ENCODE results near the gene C18orf63. TPM values are rescaled to one million over a fixed set of nuclear protein-coding genes. Genes with fewer than 3 reads are reported as not detected.
A peak's percentile ranks its signal among the peaks of the same experiment; 100 is the strongest.

Gene C18orf63
- total and polyA plus RNA-seq, 4 experiments from 2014 or later: not detected

DNA sequence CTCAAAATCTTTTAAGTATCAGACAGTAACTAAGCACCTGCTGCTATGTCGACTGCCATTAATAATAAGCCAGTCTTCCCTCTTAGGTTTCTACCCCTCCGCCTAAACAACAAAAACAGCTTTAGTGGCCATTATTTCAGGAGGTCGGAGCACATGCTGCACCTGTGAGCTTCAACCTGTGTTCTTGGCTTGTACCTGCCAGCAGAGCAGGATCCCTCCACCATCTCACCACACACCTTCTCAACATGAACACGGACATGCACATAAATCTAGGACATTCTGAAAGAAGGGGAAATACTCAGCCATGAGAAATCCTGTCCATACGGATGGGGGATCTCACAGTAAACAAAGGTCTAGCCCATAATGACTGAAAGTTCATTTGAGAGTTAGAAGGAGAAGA is 27.6 kb upstream of the C18orf63 start:
- intact Hi-C loops (cut with micrococcal nuclease): no loop called here
- Histone ChIP-seq H3K4me1 (ENCODE audit: insufficient read depth, low read length) (peaks cover 13% of the 10 kb centered on the region), H3K9me3 (ENCODE audit: control insufficient read depth in 1 of 2, low read length in 2 of 2) (no peaks in the 10 kb centered on the region), H3K36me3 (ENCODE audit: insufficient read depth, low read length) (no peaks in the 10 kb centered on the region), H3K27ac (ENCODE audit: low read depth, low read length) (no peak overlapping the region), H3K27me3 (ENCODE audit: insufficient read depth, low read length) (no peaks in the 10 kb centered on the region), H3K4me3 (ENCODE audit: low read length in 2 of 2) (no peak overlapping the region)
- CTCF ChIA-PET (ENCODE audit: partially characterized antibody): no interaction called here
- Mint-ChIP-seq H3K4me1 (peaks cover 6 to 25% (median 13%) of the 10 kb centered on the region in 4 donors), H3K4me3 (peak overlapping the region in 1 of 8 donors; percentile 56), H3K27me3 (no peaks in the 10 kb centered on the region), H3K9me3 (no peaks in the 10 kb centered on the region), H3K27ac (no peak overlapping the region), H3K36me3 (peaks cover 3 to 6% of the 10 kb centered on the region in 2 donors)
- POLR2A ChIA-PET (ENCODE audit: partially characterized antibody): no interaction called here
- DNase-seq: no peak

DNA sequence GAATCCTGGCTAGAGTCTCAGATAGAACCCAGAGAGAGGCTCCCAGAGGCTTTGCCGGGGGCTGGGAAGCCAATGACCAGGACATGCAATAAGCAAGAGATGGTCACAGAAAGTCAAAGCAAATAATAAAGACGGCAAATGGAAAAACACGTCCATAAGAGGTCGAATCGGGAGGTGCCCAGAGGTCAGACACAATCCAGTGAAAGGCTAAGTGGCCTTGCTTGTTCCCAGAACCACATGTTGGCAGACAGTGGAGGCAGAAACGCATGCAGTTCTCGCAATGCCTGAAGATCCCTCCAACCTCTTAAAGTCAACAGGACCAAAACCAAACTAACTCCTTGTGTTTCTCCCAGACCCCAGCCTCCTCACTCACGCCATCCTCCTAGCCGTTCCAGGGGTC is 26.9 kb upstream of the C18orf63 start:
- intact Hi-C loops (cut with micrococcal nuclease): no loop called here
- H3K4me1 Mint-ChIP-seq: peaks cover 6 to 20% (median 11%) of the 10 kb centered on the region in 4 donors
- ChIA-PET POLR2A (ENCODE audit: partially characterized antibody) (no interaction called here), CTCF (ENCODE audit: partially characterized antibody) (no interaction called here)
- H3K27ac Mint-ChIP-seq: no peak overlapping the region
- Histone ChIP-seq H3K4me3 (ENCODE audit: low read length in 2 of 2) (no peak overlapping the region), H3K27ac (ENCODE audit: low read depth, low read length) (no peak overlapping the region), H3K9me3 (ENCODE audit: control insufficient read depth in 1 of 2, low read length in 2 of 2) (no peaks in the 10 kb centered on the region), H3K27me3 (ENCODE audit: insufficient read depth, low read length) (no peaks in the 10 kb centered on the region), H3K36me3 (ENCODE audit: insufficient read depth, low read length) (no peaks in the 10 kb centered on the region), H3K4me1 (ENCODE audit: insufficient read depth, low read length) (peaks cover 13% of the 10 kb centered on the region)
- peaks cover 3 to 6% of the 10 kb centered on the region in 2 donors for H3K36me3 Mint-ChIP-seq
- no peak for DNase-seq
- no peaks in the 10 kb centered on the region for H3K9me3 Mint-ChIP-seq
- H3K27me3 Mint-ChIP-seq: no peaks in the 10 kb centered on the region
- peak overlapping the region in 2 of 8 donors; percentile 18 to 25 for H3K4me3 Mint-ChIP-seq

DNA sequence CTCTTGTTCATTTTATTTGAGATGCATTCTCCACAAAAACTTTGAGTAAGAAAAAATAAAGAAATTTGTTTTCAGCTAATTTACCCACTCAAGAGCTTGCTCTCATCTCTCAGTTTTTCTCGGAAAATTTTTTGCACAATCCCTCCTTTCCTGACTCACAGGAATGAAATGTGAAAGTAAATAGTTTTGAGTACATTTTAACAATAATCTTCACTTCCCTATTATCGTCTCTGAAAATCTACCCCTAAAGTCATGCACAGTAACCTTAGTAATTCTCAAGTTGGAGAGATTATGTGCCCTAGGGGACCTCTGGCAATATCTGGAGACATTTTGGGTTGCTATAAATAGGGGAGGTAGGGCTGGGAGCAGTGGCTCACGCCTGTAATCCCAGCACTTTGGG is 26.5 kb upstream of the C18orf63 start:
- ChIA-PET CTCF (ENCODE audit: partially characterized antibody) (no interaction called here), POLR2A (ENCODE audit: partially characterized antibody) (no interaction called here)
- Mint-ChIP-seq H3K36me3 (peaks cover 3 to 6% of the 10 kb centered on the region in 2 donors), H3K9me3 (no peaks in the 10 kb centered on the region), H3K27ac (peak overlapping the region in 1 of 7 donors; percentile 75), H3K4me1 (peaks cover 6 to 20% (median 11%) of the 10 kb centered on the region in 4 donors), H3K4me3 (peak overlapping the region in 3 of 8 donors; percentile 18 to 27 (median 19)), H3K27me3 (no peaks in the 10 kb centered on the region)
- Histone ChIP-seq H3K4me3 (ENCODE audit: low read length in 2 of 2) (no peak overlapping the region), H3K9me3 (ENCODE audit: control insufficient read depth in 1 of 2, low read length in 2 of 2) (no peaks in the 10 kb centered on the region), H3K4me1 (ENCODE audit: insufficient read depth, low read length) (peaks cover 13% of the 10 kb centered on the region), H3K27ac (ENCODE audit: low read depth, low read length) (no peak overlapping the region), H3K36me3 (ENCODE audit: insufficient read depth, low read length) (no peaks in the 10 kb centered on the region), H3K27me3 (ENCODE audit: insufficient read depth, low read length) (no peaks in the 10 kb centered on the region)
- DNase-seq: no peak
- intact Hi-C loops (cut with micrococcal nuclease): no loop called here

DNA sequence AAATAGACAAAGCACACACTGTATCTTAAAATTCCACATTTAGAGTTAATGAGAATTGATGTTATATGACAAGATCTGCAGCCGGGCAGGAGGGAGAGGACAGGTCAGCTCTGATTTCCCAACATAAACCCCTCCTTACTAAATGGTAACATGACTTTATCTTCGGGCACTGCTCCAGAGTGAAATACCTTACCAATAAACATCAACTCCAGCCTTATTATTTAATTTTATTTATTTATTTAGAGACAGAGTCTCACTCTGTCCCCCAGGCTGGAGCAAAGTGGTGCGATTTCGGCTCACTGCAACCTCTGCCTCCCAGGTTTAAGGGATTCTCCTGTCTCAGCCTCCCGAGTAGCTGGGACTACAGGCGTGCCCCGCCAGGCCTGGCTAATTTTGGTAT is 25.6 kb upstream of the C18orf63 start:
- Mint-ChIP-seq H3K27me3 (no peaks in the 10 kb centered on the region), H3K9me3 (no peaks in the 10 kb centered on the region), H3K36me3 (peaks cover 3 to 6% of the 10 kb centered on the region in 2 donors), H3K27ac (no peak overlapping the region), H3K4me1 (peaks cover 6 to 20% (median 11%) of the 10 kb centered on the region in 4 donors), H3K4me3 (peak overlapping the region in 5 of 8 donors; percentile 12 to 95 (median 48))
- H3K9me3 ChIP-seq (ENCODE audit: control insufficient read depth in 1 of 2, low read length in 2 of 2): no peaks in the 10 kb centered on the region
- H3K4me3 ChIP-seq (ENCODE audit: low read length in 2 of 2): no peak overlapping the region
- no peak for DNase-seq
- H3K36me3 ChIP-seq (ENCODE audit: insufficient read depth, low read length): no peaks in the 10 kb centered on the region
- no peaks in the 10 kb centered on the region for H3K27me3 ChIP-seq (ENCODE audit: insufficient read depth, low read length)
- POLR2A ChIA-PET (ENCODE audit: partially characterized antibody): no interaction called here
- H3K27ac ChIP-seq (ENCODE audit: low read depth, low read length): no peak overlapping the region
- CTCF ChIA-PET (ENCODE audit: partially characterized antibody): interaction anchor here (1.6 kb wide), 1 partner anchor 52 kb away, joined by 3 read pairs; no protein-coding TSS in a partner anchor
- intact Hi-C loops (cut with micrococcal nuclease): loop anchor here (5.0 kb wide), 1 partner anchor 82 kb away; no protein-coding TSS in a partner anchor
- peaks cover 13% of the 10 kb centered on the region for H3K4me1 ChIP-seq (ENCODE audit: insufficient read depth, low read length)

DNA sequence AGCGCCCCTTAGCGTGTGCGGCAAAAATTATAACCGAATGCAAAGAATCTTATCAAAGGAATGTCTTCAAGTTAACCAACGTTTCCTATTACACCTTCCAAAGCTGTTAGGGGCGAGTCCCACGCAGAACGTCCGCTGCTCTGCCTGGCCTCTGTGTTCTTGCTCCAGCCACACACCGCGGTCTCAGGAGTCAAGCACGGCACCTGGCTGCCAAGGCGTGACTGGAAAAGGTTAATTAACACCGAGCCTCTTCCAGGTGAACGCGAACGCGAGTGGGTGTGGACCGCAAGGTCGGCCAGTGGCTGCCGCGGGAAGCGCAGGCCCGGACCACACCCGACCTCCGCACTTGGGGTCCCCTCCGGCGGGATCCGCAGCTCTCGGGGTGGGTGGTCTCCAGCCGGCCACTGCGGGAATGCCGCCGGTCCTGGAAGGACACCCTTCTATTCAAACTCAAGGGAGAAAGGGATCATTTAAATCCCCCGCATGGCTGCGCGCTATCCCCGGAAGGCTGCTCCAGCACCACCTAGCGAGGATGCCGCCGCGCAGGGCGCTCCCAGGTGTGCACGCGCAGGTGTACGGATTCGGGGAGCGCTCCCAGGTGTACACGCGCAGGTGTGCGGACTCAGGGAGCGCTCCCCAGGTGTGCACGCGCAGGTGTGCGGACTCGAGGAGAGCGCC is 24.7 kb upstream of the C18orf63 start:
- peak overlapping the region; percentile 63 to 98 for H3K4me3 ChIP-seq (ENCODE audit: low read length in 2 of 2)
- CTCF ChIA-PET (ENCODE audit: partially characterized antibody): interaction anchor here (1.6 kb wide), 1 partner anchor 51 kb away, joined by 3 read pairs; no protein-coding TSS in a partner anchor
- Mint-ChIP-seq H3K27me3 (no peaks in the 10 kb centered on the region), H3K9me3 (no peaks in the 10 kb centered on the region), H3K36me3 (peaks cover 3 to 6% of the 10 kb centered on the region in 2 donors), H3K27ac (peak overlapping the region in 1 of 7 donors; percentile 65), H3K4me3 (peak overlapping the region in 4 of 8 donors; percentile 68 to 99 (median 96)), H3K4me1 (peaks cover 6 to 20% (median 11%) of the 10 kb centered on the region in 4 donors)
- H3K4me1 ChIP-seq (ENCODE audit: insufficient read depth, low read length): peaks cover 13% of the 10 kb centered on the region
- intact Hi-C loops (cut with micrococcal nuclease): loop anchor here (5.0 kb wide), 1 partner anchor 81 kb away; no protein-coding TSS in a partner anchor
- no peaks in the 10 kb centered on the region for H3K36me3 ChIP-seq (ENCODE audit: insufficient read depth, low read length)
- peak overlapping the region; percentile 74 for H3K27ac ChIP-seq (ENCODE audit: low read depth, low read length)
- POLR2A ChIA-PET (ENCODE audit: partially characterized antibody): no interaction called here
- peak in 4 of 5 donors; percentile 7 to 33 (median 10) for DNase-seq
- no peaks in the 10 kb centered on the region for H3K9me3 ChIP-seq (ENCODE audit: control insufficient read depth in 1 of 2, low read length in 2 of 2)
- no peaks in the 10 kb centered on the region for H3K27me3 ChIP-seq (ENCODE audit: insufficient read depth, low read length)

DNA sequence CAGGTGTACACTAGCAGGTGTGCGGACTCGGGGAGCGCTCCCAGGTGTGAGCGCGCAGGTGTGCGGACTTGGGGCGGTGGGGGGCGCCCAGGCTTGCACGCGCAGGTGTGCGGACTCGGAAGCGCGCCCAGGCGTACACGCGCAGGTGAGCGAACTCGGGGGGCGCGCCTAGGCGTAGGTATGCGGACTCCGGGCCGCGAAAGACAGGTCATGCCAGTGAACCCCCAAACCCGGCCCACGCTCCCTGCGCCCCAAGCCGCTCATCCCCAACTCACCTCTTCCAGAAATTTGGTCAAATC is 24.2 kb upstream of the C18orf63 start:
- no peaks in the 10 kb centered on the region for H3K9me3 Mint-ChIP-seq

DNA sequence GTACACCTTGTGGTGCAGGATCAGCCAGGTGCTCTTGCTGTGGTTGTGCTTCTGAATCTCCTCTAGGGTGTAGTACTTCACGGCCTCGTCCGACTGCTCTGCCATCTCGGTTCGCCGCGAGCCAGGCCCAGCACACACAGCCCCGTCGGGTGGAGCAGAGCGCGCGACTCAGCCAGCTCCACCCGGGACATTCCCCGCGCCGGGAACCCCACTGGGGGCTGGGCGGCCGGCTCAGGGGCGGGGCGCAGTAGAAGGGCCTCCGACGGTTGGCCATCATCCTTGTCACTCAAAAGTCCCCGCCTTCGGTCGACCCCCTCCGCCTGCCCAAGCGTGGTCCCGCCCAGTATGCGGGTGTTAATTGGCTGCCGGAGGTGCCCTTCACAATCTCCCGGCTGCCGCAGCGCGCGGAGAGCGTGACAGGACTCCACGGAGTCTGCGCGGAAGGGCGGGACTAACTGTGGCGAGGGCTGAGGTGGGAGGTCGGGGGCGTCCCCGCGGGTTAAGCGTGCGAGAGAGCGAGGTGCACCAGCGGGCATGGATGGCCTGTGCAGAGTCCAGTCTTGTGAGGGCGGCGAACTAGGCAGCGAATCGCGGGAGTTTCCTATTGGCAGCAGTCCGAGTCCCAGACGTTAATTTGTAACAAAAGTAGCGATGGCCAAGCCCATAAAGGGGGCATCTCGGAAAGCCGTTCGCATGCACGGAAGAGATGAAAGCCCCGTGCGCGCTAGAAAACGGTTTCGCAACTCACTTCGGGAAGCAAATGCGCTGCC is 23.7 kb upstream of the C18orf63 start, which contains the start of gene CYB5A:
CYB5A (minus strand) TSS at position 193 of the 770 bp plus-strand sequence; CDS start at position 105, 88 bp downstream.
- no peaks in the 10 kb centered on the region for H3K27me3 ChIP-seq (ENCODE audit: insufficient read depth, low read length)
- H3K9me3 ChIP-seq (ENCODE audit: control insufficient read depth in 1 of 2, low read length in 2 of 2): no peaks in the 10 kb centered on the region
- H3K9me3 Mint-ChIP-seq: no peaks in the 10 kb centered on the region
- H3K27me3 Mint-ChIP-seq: no peaks in the 10 kb centered on the region
- DNase-seq: peak; percentile 97 to 99 (median 98)
- peaks cover 13% of the 10 kb centered on the region for H3K4me1 ChIP-seq (ENCODE audit: insufficient read depth, low read length)
- H3K36me3 ChIP-seq (ENCODE audit: insufficient read depth, low read length): no peaks in the 10 kb centered on the region
- peaks cover 6 to 20% (median 11%) of the 10 kb centered on the region in 4 donors for H3K4me1 Mint-ChIP-seq
- H3K36me3 Mint-ChIP-seq: peaks cover 3 to 6% of the 10 kb centered on the region in 2 donors
- ChIA-PET CTCF (ENCODE audit: partially characterized antibody) (no interaction called here), POLR2A (ENCODE audit: partially characterized antibody) (no interaction called here)
- H3K27ac ChIP-seq (ENCODE audit: low read depth, low read length): peak within 1 kb of the TSS; percentile 74
- peak within 1 kb of the TSS; percentile 90 to 98 for H3K4me3 ChIP-seq (ENCODE audit: low read length in 2 of 2)
- peak within 1 kb of the TSS; percentile 65 to 98 (median 88) for H3K27ac Mint-ChIP-seq
- intact Hi-C loops (cut with micrococcal nuclease): loop anchor here (1.0 to 5.0 kb wide), 5 partner anchors 80 to 305 kb away; partner anchors contain the start of genes TIMM21 and ZNF407
- H3K4me3 Mint-ChIP-seq: peak within 1 kb of the TSS in 3 of 8 donors; percentile 95 to 99 (median 96)

More for the DNA sequence above, 24.2 kb upstream of the C18orf63 start:
- peaks cover 3 to 6% of the 10 kb centered on the region in 2 donors for H3K36me3 Mint-ChIP-seq
- no peaks in the 10 kb centered on the region for H3K9me3 ChIP-seq (ENCODE audit: control insufficient read depth in 1 of 2, low read length in 2 of 2)
- CTCF ChIA-PET (ENCODE audit: partially characterized antibody): no interaction called here
- no peak for DNase-seq
- POLR2A ChIA-PET (ENCODE audit: partially characterized antibody): no interaction called here
- peaks cover 13% of the 10 kb centered on the region for H3K4me1 ChIP-seq (ENCODE audit: insufficient read depth, low read length)
- no peaks in the 10 kb centered on the region for H3K27me3 Mint-ChIP-seq
- peak overlapping the region in 3 of 8 donors; percentile 95 to 99 (median 96) for H3K4me3 Mint-ChIP-seq
- peak overlapping the region in 6 of 7 donors; percentile 65 to 98 (median 89) for H3K27ac Mint-ChIP-seq
- H3K36me3 ChIP-seq (ENCODE audit: insufficient read depth, low read length): no peaks in the 10 kb centered on the region
- H3K4me3 ChIP-seq (ENCODE audit: low read length in 2 of 2): peak overlapping the region; percentile 63 to 98
- H3K4me1 Mint-ChIP-seq: peaks cover 6 to 20% (median 11%) of the 10 kb centered on the region in 4 donors
- no peaks in the 10 kb centered on the region for H3K27me3 ChIP-seq (ENCODE audit: insufficient read depth, low read length)
- intact Hi-C loops (cut with micrococcal nuclease): loop anchor here (5.0 kb wide), 1 partner anchor 81 kb away; no protein-coding TSS in a partner anchor
- peak overlapping the region; percentile 74 for H3K27ac ChIP-seq (ENCODE audit: low read depth, low read length)

Measured in CD4-positive, alpha-beta memory T cell (primary cell).